HEK293T (cell line): ENCODE measurements around the gene VAV2.

ENCODE experiments used
- CTCF ChIA-PET: fragments of 350-600 bp; formaldehyde crosslinking; extraction: SDS; loops from one replicate; lab custom pipeline; 2021; ENCODE audit warnings: antibody characterized with exemption, inconsistent platforms; lab: Yijun Ruan, JAX
- POLR2A ChIA-PET: fragments of 350-600 bp; formaldehyde crosslinking; extraction: SDS; loops from one replicate; lab custom pipeline; 2020; ENCODE audit warnings: antibody characterized with exemption, inconsistent platforms; lab: Yijun Ruan, JAX
- DNase-seq: peaks from one replicate; pipeline ENCODE4 v3.0.0; 2012; ENCODE audit warnings: mixed read lengths; ENCODE audit errors: extremely low spot score
- ARNT ChIP-seq: fragments of 450-650 bp; IDR thresholded peaks from 2 replicates; pipeline ENCODE4 v1.6.1; 2017; ENCODE audit warnings: mild to moderate bottlenecking
- BHLHE40 ChIP-seq: fragments of 450-650 bp; IDR thresholded peaks from 2 replicates; pipeline ENCODE4 v1.6.1; 2016; ENCODE audit warnings: mild to moderate bottlenecking, moderate library complexity, borderline replicate concordance
- CTBP1 ChIP-seq: fragments of 450-650 bp; IDR thresholded peaks from 2 replicates; pipeline ENCODE4 v1.6.1; 2016; ENCODE audit warnings: borderline replicate concordance
- ELF4 ChIP-seq: fragments of 450-650 bp; IDR thresholded peaks from 2 replicates; pipeline ENCODE4 v1.6.1; 2017; ENCODE audit warnings: antibody characterized with exemption
- FOXA1 ChIP-seq: fragments of 450-650 bp; IDR thresholded peaks from 2 replicates; pipeline ENCODE4 v1.6.1; 2016; ENCODE audit warnings: mild to moderate bottlenecking
- FOXK2 ChIP-seq: fragments of 450-650 bp; IDR thresholded peaks from 2 replicates; pipeline ENCODE4 v1.6.1; 2016; ENCODE audit warnings: mild to moderate bottlenecking
- FOXM1 ChIP-seq: fragments of 450-650 bp; IDR thresholded peaks from 2 replicates; pipeline ENCODE4 v1.6.1; 2017; ENCODE audit warnings: mild to moderate bottlenecking, borderline replicate concordance
- HDGF ChIP-seq: fragments of 450-650 bp; IDR thresholded peaks from 2 replicates; pipeline ENCODE4 v1.6.1; 2017; ENCODE audit warnings: antibody characterized with exemption, borderline replicate concordance
- L3MBTL2 ChIP-seq: fragments of 450-650 bp; conservative IDR thresholded peaks from 2 replicates; pipeline ENCODE4 v1.6.1; 2016; ENCODE audit warnings: mild to moderate bottlenecking
- LEF1 ChIP-seq: fragments of 450-650 bp; IDR thresholded peaks from 2 replicates; pipeline ENCODE4 v1.6.1; 2017; ENCODE audit warnings: mild to moderate bottlenecking, borderline replicate concordance
- NFRKB ChIP-seq: fragments of 450-650 bp; IDR thresholded peaks from 2 replicates; pipeline ENCODE4 v1.6.1; 2016; ENCODE audit warnings: mild to moderate bottlenecking, moderate library complexity
- SP1 ChIP-seq: fragments of 450-650 bp; IDR thresholded peaks from 2 replicates; pipeline ENCODE4 v1.6.1; 2017
- SUZ12 ChIP-seq: fragments of 450-650 bp; IDR thresholded peaks from 2 replicates; pipeline ENCODE4 v1.6.1; 2016; ENCODE audit warnings: mild to moderate bottlenecking
- TARDBP ChIP-seq: fragments of 450-650 bp; IDR thresholded peaks from 2 replicates; pipeline ENCODE4 v1.6.1; 2016
- ZNF384 ChIP-seq: fragments of 450-650 bp; IDR thresholded peaks from 2 replicates; pipeline ENCODE4 v1.6.1; 2016
- TF ChIP-seq, protein P1 (sequence below): fragments of 450-650 bp; IDR thresholded peaks from 2 replicates; pipeline ENCODE4 v1.6.1; 2016

Gene VAV2

DNA sequence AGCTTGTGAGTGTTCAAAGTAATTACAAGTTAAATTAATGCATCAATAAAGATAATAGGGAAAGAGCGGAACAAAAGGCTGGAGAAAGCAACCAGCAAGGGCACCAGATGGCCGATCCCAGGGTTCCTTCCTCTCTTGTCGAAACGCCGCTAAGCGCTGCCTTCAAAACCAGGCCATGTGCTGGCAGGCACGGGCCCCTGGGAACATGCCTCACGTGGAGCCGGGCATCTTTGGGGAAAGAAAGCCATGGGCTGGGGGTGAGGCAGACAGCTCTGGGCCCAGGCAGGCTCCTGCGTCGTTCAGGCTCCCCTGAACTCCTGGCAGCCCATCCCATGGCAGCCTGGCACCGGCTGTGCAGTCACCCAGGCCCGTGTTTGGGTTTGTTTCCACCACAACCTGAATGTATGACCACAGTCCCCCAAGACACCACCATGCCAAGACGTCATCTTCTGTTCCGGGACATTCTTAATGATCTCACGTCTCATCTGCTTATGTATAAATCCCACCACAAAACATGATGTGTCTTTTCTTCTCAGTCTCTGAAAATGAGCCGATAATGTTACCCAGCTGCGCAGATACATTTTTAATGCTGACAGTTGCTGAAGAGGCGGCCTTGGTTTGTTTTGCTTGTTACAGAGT is 143.5 kb downstream of the VAV2 start:
- DNase-seq = no peak
- ChIA-PET POLR2A (no interaction called here), CTCF (no interaction called here)
- TF ChIP-seq NFRKB (no peak), LEF1 (no peak), SP1 (no peak), FOXA1 (no peak), ARNT (no peak), ZNF384 (no peak), FOXK2 (no peak), ELF4 (no peak), SUZ12 (no peak)
- TF ChIP-seq, protein P1, sequence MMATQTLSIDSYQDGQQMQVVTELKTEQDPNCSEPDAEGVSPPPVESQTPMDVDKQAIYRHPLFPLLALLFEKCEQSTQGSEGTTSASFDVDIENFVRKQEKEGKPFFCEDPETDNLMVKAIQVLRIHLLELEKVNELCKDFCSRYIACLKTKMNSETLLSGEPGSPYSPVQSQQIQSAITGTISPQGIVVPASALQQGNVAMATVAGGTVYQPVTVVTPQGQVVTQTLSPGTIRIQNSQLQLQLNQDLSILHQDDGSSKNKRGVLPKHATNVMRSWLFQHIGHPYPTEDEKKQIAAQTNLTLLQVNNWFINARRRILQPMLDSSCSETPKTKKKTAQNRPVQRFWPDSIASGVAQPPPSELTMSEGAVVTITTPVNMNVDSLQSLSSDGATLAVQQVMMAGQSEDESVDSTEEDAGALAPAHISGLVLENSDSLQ = no peak

DNA sequence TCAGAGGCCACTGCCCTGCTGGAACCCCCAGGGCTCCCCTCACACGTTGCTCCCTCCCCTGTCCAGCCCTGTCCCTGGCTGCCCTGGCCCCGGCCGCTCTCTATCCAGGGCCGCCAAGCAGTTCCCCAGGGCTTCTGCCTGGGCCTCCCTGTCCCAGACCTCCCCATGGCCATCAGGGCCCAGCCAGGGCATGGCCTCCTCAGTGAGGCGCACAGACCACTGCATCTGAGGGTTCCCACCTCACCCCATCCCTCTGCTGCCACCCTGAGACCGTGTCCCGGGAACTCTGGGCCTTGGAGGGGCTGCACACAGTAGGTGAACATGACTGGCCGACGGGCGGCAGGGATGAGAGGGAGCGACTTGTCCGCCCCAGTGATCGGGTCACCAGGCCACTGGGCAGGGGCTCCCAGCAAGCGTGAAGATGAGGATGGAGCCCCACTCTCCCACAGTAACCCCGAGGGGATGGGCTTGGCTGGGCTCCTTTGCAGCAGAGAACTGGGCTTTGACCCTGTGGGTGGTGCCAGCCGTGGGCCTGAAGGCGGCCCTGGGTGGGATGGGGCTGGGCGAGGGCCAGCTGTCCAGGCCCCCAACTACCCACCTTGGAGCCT is 145.5 kb downstream of the VAV2 start:
- TF ChIP-seq SP1 = no peak
- TF ChIP-seq FOXA1 = no peak
- TF ChIP-seq LEF1 = no peak
- TF ChIP-seq HDGF = no peak
- TF ChIP-seq ELF4 = no peak
- TF ChIP-seq, protein P1 = no peak
- no peak for TF ChIP-seq TARDBP
- TF ChIP-seq L3MBTL2 = no peak
- no peak for TF ChIP-seq SUZ12
- ChIA-PET POLR2A (no interaction called here), CTCF (no interaction called here)
- DNase-seq = no peak

DNA sequence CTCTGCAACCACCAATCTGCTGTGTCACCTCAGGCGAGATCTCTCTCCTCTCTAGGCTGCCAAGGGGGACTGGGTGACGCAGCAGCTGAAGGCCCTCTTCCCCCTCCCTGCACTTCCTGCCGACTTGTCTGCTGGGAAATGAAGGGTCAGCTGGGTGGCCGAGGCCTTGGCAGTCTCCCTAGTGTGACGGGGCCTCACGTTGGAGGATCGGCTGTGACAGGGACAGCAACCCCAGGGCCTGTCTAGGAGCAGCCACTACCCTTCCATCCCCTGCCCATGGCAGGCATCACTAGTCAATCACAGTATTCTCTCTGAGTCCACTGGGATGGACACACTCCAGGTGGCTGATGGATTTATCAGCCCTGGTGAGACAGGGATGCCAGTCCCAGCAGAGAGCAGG is 146.7 kb downstream of the VAV2 start:
- POLR2A ChIA-PET = no interaction called here
- no peak for DNase-seq
- CTCF ChIA-PET = no interaction called here
- TF ChIP-seq, protein P1 = no peak
- TF ChIP-seq TARDBP (no peak), CTBP1 (no peak), SP1 (no peak), SUZ12 (no peak), HDGF (no peak)

DNA sequence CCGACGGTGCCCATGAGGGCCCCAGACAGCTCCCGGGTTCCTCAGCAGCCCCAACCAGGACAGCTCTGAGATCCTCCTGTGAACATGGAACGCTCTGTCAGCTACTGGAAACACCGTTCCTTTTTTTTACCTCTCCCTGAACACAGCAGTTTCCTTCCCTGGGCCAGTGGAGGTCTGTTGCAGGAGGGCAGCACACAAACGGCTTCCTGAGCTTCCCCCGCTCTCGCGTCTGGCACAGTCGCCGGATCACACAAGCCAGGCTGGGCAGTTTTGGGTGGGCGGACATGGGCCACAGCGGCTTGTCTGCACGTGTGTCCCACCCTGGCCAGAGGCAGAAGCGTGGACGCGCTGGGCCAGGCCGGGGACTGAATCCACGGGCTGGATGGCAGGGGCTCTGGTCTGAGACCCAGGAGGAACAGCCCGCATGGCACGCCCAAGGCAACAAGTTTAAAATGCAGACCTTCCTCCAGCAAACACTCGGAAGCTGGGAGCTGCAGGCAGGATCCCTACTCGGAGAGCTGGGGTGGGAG is 147.2 kb downstream of the VAV2 start:
- ChIA-PET CTCF (no interaction called here), POLR2A (no interaction called here)
- no peak for DNase-seq
- TF ChIP-seq SP1 (no peak), LEF1 (no peak), NFRKB (no peak), CTBP1 (no peak), FOXA1 (no peak), TARDBP (no peak), BHLHE40 (no peak), FOXK2 (no peak), ELF4 (no peak), FOXM1 (no peak)
- TF ChIP-seq, protein P1 = no peak

DNA sequence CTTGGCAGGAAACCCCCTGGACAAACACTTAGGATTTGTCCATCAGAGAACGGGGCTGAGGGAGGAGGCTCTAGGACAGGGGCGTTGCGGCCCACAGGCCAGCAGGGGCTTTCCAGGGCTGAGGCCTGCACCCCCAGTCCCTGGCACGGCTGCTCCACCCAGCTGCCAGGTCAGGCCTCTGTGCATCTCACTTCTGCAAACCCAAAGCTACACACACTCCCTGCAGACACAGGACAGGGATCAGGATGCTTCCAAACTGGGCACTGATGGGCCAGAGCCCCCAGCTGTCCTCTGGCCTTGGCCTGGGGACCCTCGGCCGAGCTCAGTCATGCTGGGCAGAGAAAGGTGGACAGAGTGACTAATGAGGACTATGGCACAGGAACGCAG is 147.7 kb downstream of the VAV2 start:
- TF ChIP-seq FOXA1 (no peak), NFRKB (no peak), ZNF384 (no peak), FOXM1 (no peak), L3MBTL2 (no peak), BHLHE40 (no peak), CTBP1 (no peak)
- CTCF ChIA-PET = no interaction called here
- no peak for DNase-seq
- POLR2A ChIA-PET = no interaction called here

DNA sequence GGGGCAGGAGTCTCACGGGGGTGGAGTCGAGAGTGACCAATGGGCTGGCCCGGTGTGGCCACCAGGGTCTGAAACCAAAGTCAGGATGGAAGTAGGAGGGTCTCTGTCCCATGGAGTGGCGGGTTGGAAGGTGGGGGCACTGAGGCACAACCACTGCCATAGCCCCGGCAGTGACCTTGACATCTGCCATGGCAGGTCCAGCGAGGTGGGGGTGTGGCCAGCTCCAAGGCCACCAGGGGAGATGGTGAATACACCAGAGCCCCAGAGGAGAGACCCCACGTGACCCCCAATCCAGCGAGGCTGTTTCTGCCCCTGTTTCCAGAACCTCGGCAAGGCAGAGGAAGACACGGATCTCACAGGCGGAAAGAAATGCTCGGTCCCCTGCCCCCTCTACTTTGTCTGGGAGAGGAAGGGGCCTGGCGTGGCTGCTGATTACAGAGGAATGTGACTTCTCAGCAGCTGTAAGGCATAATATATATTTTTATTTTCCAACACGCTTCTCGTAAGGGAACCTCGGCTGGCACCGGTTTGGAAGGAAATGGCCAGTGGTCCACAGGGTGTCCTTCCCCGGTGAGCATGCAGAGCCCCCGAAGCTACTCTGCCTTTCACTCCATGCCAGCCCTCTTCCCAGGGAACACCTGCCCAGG is 148.2 kb downstream of the VAV2 start:
- no peak for DNase-seq
- ChIA-PET POLR2A (no interaction called here), CTCF (no interaction called here)
- TF ChIP-seq NFRKB (no peak), FOXK2 (no peak), BHLHE40 (no peak), FOXA1 (no peak), TARDBP (no peak), ELF4 (no peak), LEF1 (no peak), FOXM1 (no peak), CTBP1 (no peak), SUZ12 (no peak), HDGF (no peak), L3MBTL2 (no peak), SP1 (no peak), ARNT (no peak), ZNF384 (no peak)
- TF ChIP-seq, protein P1 = no peak
